ENCODE measurements around the gene TRIM54. TPM values are rescaled to one million over a fixed set of nuclear protein-coding genes. Genes with fewer than 3 reads are reported as not detected.
A peak's percentile ranks its signal among the peaks of the same experiment; 100 is the strongest.

Gene TRIM54
- total RNA-seq, 2 donors from 2014 or later, result 0.86 to 2.2 TPM

DNA sequence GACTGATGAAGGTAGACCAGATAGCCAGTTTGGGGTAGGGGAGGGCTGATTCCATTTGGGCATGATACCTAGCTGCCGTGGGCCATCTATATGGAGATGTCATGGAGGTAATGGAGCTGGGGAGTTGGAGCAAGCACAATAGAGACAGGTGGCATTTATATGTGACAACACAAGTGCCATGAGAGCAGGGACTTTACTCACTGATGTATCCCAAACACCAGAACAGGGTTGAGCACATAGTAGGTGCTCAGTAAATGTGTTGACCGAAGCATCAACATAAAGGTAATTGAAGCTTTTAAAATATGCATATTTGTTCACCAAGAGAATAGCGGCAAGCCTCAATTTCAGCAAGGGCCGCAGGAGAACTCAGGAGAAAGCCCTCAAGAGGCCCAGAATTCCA is 34.3 kb upstream of the TRIM54 start:
- no peaks in the 10 kb centered on the region for H3K9me3 Mint-ChIP-seq
- H3K4me1 ChIP-seq (ENCODE audit: control insufficient read depth, insufficient read depth, low read length), result peaks cover 6% of the 10 kb centered on the region
- H3K27me3 ChIP-seq (ENCODE audit: control insufficient read depth, insufficient read depth, low read length, poor library complexity, severe bottlenecking), result no peaks in the 10 kb centered on the region
- 67 to 68% methylated on average over 4 of the region's 4 CpGs for WGBS, 2 experiments (ENCODE audit: insufficient coverage in 1 of 2, insufficient read length in 1 of 2)
- no peak overlapping the region for H3K4me3 ChIP-seq (ENCODE audit: low read length)
- H3K9me3 ChIP-seq (ENCODE audit: control insufficient read depth, low read length), result no peaks in the 10 kb centered on the region
- DNase-seq, result no peak
- peaks cover 24% of the 10 kb centered on the region for H3K36me3 ChIP-seq (ENCODE audit: control insufficient read depth, insufficient read depth, low read length)
- H3K4me1 Mint-ChIP-seq, result peaks cover 4% of the 10 kb centered on the region
- H3K4me3 Mint-ChIP-seq, result no peak overlapping the region
- peaks cover 13% of the 10 kb centered on the region for H3K36me3 Mint-ChIP-seq (ENCODE audit: low read depth)
- TF ChIP-seq, protein P1, sequence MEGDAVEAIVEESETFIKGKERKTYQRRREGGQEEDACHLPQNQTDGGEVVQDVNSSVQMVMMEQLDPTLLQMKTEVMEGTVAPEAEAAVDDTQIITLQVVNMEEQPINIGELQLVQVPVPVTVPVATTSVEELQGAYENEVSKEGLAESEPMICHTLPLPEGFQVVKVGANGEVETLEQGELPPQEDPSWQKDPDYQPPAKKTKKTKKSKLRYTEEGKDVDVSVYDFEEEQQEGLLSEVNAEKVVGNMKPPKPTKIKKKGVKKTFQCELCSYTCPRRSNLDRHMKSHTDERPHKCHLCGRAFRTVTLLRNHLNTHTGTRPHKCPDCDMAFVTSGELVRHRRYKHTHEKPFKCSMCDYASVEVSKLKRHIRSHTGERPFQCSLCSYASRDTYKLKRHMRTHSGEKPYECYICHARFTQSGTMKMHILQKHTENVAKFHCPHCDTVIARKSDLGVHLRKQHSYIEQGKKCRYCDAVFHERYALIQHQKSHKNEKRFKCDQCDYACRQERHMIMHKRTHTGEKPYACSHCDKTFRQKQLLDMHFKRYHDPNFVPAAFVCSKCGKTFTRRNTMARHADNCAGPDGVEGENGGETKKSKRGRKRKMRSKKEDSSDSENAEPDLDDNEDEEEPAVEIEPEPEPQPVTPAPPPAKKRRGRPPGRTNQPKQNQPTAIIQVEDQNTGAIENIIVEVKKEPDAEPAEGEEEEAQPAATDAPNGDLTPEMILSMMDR (conservative IDR thresholded peaks at IDR 0.05), result no peak
- H3K27me3 Mint-ChIP-seq (ENCODE audit: insufficient read depth), result peaks cover 15% of the 10 kb centered on the region
- H3K27ac Mint-ChIP-seq, result no peak overlapping the region
- H3K9ac ChIP-seq (ENCODE audit: extremely low read depth, low read length, poor library complexity, severe bottlenecking), result no peak overlapping the region
- no peak overlapping the region for H3K27ac ChIP-seq (ENCODE audit: low read depth, low read length)

DNA sequence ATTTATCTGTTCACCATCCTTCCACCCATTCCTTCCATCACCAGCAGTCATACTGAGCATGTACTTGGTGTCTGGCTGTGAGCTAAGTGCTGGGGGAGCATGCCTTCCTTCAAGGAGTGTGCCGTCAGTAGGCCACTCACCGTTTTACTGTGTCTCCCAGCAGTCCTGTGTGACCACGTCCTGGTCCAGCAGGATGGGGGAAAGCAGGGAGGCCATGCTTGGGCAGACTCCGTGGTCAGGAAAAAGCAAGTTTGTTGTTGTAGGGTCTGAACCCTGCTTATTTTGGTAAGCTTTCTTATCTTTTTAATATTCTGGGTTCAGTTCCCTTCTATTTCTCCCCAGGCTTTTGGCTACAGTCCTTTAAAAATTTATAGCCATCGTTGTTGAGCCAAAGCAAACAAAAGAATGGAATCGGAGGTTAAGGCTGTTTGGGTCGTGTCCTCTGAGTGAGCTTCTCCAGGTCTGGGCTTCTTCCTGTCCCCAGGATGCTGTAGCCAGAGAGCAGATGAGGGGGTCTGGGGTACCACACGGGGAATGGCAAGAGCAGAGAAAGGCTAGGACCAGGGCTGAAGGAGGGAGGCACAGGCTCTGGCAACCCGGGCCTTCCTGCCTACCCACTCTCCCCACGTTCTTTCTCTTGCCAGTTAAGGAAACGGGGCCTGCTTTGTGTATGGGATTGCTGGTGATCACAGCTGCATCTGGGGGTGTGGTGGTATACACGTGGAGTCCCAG is 32.9 kb upstream of the TRIM54 start:
- WGBS, 2 experiments (ENCODE audit: insufficient coverage in 1 of 2, insufficient read length in 1 of 2), result 82 to 90% methylated on average over 4 to 12 of the region's 12 CpGs
- TF ChIP-seq, protein P1 (conservative IDR thresholded peaks at IDR 0.05), result no peak
- peaks cover 4% of the 10 kb centered on the region for H3K4me1 Mint-ChIP-seq

DNA sequence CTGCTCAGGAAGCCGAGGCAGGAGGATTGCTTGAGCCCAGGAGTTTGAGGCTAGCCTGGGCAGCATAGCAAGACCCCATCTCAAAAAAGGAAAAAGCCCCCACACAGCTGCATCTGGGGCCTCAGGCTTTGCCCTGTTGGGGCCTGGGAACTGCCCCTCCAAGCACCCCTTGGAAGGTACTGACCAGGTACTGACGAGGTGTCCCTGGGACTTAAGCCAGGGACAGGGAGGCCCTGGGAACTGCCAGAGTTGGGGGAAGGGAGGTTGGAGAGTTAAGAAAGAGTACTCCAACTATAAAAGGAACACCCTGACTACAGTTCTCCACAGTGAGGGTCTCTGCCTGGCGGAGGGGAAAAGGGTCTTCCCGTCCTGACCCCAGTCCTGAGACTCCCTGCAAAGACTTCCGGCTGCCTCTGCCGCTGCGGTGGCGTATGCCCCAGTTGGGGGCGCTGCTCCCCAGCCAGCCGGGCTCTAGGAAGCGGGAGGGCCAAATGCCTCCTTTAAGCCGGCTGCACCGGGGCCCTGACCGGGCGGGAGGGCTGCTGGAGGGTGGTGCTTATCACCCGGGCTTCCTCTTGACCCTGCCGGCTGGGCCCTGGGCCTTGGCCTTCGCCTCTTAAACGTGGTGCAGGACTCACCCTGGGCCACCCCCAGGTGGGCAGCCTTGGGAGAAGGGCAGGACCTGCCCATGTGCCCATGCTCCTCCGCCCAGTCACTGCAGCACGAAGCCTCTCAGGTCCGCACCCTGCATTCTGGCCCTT is 32.2 kb upstream of the TRIM54 start:
- TF ChIP-seq, protein P1 (conservative IDR thresholded peaks at IDR 0.05), result peak; percentile 98
- Mint-ChIP-seq H3K4me3 (no peak overlapping the region), H3K9me3 (no peaks in the 10 kb centered on the region), H3K36me3 (ENCODE audit: low read depth) (no peaks in the 10 kb centered on the region), H3K27me3 (ENCODE audit: insufficient read depth) (peaks cover 20% of the 10 kb centered on the region), H3K4me1 (peaks cover 4% of the 10 kb centered on the region), H3K27ac (no peak overlapping the region)
- H3K4me3 ChIP-seq (ENCODE audit: low read length), result no peak overlapping the region
- H3K27me3 ChIP-seq (ENCODE audit: control insufficient read depth, insufficient read depth, low read length, poor library complexity, severe bottlenecking), result no peaks in the 10 kb centered on the region
- 22 to 31% methylated on average over 10 to 22 of the region's 22 CpGs for WGBS, 2 experiments (ENCODE audit: insufficient coverage in 1 of 2, insufficient read length in 1 of 2)
- peaks cover 6% of the 10 kb centered on the region for H3K4me1 ChIP-seq (ENCODE audit: control insufficient read depth, insufficient read depth, low read length)
- no peaks in the 10 kb centered on the region for H3K9me3 ChIP-seq (ENCODE audit: control insufficient read depth, low read length)
- peaks cover 2% of the 10 kb centered on the region for H3K36me3 ChIP-seq (ENCODE audit: control insufficient read depth, insufficient read depth, low read length)
- no peak overlapping the region for H3K9ac ChIP-seq (ENCODE audit: extremely low read depth, low read length, poor library complexity, severe bottlenecking)
- DNase-seq, result peak; percentile 96
- H3K27ac ChIP-seq (ENCODE audit: low read depth, low read length), result no peak overlapping the region

More for the DNA sequence above, 32.9 kb upstream of the TRIM54 start:
- Mint-ChIP-seq H3K36me3 (ENCODE audit: low read depth) (peaks cover 1% of the 10 kb centered on the region), H3K9me3 (no peaks in the 10 kb centered on the region), H3K27ac (no peak overlapping the region), H3K4me3 (no peak overlapping the region), H3K27me3 (ENCODE audit: insufficient read depth) (peaks cover 16% of the 10 kb centered on the region)
- H3K27me3 ChIP-seq (ENCODE audit: control insufficient read depth, insufficient read depth, low read length, poor library complexity, severe bottlenecking), result no peaks in the 10 kb centered on the region
- H3K36me3 ChIP-seq (ENCODE audit: control insufficient read depth, insufficient read depth, low read length), result peaks cover 10% of the 10 kb centered on the region
- H3K4me1 ChIP-seq (ENCODE audit: control insufficient read depth, insufficient read depth, low read length), result peaks cover 6% of the 10 kb centered on the region
- no peak overlapping the region for H3K9ac ChIP-seq (ENCODE audit: extremely low read depth, low read length, poor library complexity, severe bottlenecking)
- DNase-seq, result no peak
- no peak overlapping the region for H3K4me3 ChIP-seq (ENCODE audit: low read length)
- H3K27ac ChIP-seq (ENCODE audit: low read depth, low read length), result no peak overlapping the region
- H3K9me3 ChIP-seq (ENCODE audit: control insufficient read depth, low read length), result no peaks in the 10 kb centered on the region
